Cardiac fibroblast (primary cell): ENCODE results near the gene OGFR.
A peak's percentile ranks its signal among the peaks of the same experiment; 100 is the strongest.

Experiments
- DNase-seq, 2 donors: peaks; one replicate each; pipeline versions ENCODE4 v3.0.0 to v3.0.0-alpha.2; 2010; ENCODE audit warnings: low read depth in 2 of 2
- H3K4me3 ChIP-seq, 2 donors: replicated peaks in 1 of 2; 1 replicate in 1 of 2; 2 replicates in 1 of 2; pipeline ENCODE4 v1.5.1; 2011; ENCODE audit warnings: low read depth in 2 of 2, low read length in 2 of 2, mild to moderate bottlenecking in 2 of 2, moderate library complexity in 1 of 2
- TF ChIP-seq, protein P1 (sequence below): IDR thresholded peaks from one replicate; pipeline ENCODE4 v1.5.1; 2011; ENCODE audit warnings: low read depth, mild to moderate bottlenecking, low read length, inconsistent platforms

OGFR gene

DNA sequence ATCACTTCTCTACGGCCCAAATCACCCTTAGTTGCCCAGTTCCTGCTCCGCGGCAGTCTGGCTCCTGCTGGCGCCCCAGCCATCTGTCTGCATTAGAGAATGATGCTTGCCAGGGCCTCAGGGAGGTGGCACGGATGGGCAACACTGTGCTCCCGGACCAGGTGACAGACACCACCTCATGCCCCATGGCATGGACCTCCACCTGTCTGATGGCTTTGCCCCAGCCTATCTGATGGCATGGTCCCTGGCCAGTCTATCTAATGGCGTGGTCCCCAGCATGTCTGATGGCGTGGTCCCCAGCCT, 27.2 kb upstream of the OGFR start:
- no peak for DNase-seq
- TF ChIP-seq, protein P1, sequence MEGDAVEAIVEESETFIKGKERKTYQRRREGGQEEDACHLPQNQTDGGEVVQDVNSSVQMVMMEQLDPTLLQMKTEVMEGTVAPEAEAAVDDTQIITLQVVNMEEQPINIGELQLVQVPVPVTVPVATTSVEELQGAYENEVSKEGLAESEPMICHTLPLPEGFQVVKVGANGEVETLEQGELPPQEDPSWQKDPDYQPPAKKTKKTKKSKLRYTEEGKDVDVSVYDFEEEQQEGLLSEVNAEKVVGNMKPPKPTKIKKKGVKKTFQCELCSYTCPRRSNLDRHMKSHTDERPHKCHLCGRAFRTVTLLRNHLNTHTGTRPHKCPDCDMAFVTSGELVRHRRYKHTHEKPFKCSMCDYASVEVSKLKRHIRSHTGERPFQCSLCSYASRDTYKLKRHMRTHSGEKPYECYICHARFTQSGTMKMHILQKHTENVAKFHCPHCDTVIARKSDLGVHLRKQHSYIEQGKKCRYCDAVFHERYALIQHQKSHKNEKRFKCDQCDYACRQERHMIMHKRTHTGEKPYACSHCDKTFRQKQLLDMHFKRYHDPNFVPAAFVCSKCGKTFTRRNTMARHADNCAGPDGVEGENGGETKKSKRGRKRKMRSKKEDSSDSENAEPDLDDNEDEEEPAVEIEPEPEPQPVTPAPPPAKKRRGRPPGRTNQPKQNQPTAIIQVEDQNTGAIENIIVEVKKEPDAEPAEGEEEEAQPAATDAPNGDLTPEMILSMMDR = no peak
- H3K4me3 ChIP-seq = no peak overlapping the region

DNA sequence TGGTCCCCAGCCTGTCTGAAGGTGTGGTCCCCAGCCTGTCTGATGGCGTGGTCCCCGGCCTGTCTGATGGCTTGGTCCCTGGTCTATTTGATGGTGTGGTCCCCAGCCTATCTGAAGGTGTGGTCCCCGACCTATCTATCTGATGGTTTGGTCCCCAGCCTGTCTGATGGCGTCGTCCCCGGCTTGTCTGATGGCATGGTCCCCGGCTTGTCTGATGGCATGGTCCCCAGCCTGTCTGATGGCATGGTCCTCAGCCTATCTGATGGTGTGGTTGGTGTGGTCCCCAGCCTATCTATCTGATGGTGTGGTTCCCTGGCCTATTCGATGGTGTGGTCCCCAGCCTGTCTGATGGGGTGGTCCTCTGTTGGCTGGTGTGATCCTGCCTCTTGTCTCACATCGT, 26.6 kb upstream of the OGFR start:
- TF ChIP-seq, protein P1 = no peak
- DNase-seq = no peak
- H3K4me3 ChIP-seq = no peak overlapping the region

- TF ChIP-seq, protein P1 = no peak
- H3K4me3 ChIP-seq = no peak overlapping the region
- no peak for DNase-seq
Measured at GRCh38 chr20:62778601-62779416, 25.8 kb upstream of the OGFR start.

DNA sequence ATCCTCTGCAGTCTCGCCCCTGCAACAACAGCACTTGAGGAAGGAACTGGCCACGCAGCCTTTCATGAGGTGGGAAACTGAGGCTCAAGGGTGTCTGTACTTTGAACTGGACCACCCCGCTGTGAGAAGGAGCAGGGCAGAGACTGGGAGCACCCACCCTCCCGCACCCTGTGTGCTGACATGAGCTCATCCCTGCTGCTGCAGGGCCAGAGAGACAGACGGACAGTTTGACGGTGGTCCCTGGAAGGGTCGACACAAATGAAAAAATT, 25.3 kb upstream of the OGFR start:
- DNase-seq = no peak
- no peak overlapping the region for H3K4me3 ChIP-seq
- TF ChIP-seq, protein P1 = no peak

- TF ChIP-seq, protein P1 = no peak
- H3K4me3 ChIP-seq = no peak overlapping the region
- no peak for DNase-seq
Measured at GRCh38 chr20:62780204-62780603, 24.4 kb upstream of the OGFR start.

DNA sequence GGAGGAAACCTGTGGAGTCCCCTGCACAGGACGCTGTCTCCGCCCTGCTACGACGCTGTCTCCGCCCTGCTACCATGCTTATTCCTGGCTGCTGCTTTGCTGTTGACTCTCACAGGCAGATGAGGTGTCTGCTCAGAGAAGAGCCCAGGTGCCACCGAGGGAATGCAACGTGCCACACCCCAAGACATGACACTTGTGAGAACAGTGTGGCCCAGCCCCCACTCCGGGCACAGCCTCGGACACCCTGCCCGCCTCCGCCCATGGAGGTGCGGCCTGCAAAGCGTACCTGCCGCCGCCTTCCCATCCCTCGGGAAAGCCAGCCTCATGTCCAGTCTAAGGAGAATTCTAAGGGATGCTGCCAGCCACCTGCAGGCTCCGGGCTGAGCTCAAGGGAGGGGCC, 23.9 kb upstream of the OGFR start:
- no peak overlapping the region for H3K4me3 ChIP-seq
- DNase-seq = no peak
- TF ChIP-seq, protein P1 = no peak

DNA sequence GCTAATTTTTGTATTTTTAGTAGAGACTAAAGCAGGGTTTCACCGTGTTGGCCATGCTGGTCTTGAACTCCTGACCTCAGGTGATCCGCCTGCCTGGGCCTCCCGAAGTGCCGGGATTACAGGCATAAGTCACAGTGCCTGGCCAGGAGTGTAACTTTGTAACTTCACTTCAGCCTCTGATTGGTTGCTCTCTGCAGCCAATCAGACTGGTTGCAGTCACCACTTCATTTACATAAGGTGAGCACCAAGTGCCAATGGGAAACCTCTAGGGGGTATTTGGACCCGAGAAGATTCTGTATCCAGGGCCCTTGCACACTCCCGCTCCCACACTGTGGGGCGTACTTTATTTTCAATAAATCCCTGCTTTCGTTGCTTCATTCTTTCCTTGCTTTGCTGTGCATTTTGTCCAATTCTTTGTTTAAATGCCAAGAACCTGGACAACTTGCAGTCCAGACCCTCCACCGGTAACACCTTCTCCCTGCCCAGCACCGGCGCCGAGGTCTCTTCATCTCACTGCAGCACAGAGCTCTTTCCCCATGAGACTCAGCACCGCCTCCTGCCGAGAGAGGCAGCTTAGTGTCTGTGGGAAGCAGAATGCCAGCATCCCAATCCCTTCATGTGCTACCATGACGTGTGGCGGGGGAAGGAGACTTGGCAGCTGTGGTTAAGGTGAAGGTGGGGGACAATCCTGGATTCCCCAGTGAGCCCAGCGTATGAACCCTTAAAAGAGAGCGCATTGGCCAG, 22.3 kb upstream of the OGFR start:
- DNase-seq = peak in 1 of 2 donors; percentile 44
- TF ChIP-seq, protein P1 = peak; percentile 52
- no peak overlapping the region for H3K4me3 ChIP-seq
